Neural progenitor cell (in vitro differentiated cells): ENCODE results near the gene NUP133.

ENCODE experiments used
- CTCF ChIP-seq: fragments of 200-600 bp; sonication (generic); IDR thresholded peaks from 2 replicates; pipeline ENCODE4 v1.5.1; 2017; ENCODE audit warnings: antibody characterized with exemption, mild to moderate bottlenecking
- EZH2 ChIP-seq: fragments of 200-600 bp; sonication (generic); IDR thresholded peaks from 2 replicates; pipeline ENCODE4 v1.6.1; 2017; ENCODE audit warnings: antibody characterized with exemption, mild to moderate bottlenecking, moderate library complexity

GRCh38 chr1:229485318-229485717, 22.8 kb downstream of the NUP133 start:
- no peak for TF ChIP-seq EZH2
- TF ChIP-seq CTCF = no peak
